B cell (primary cell): Measurements from ENCODE around the gene EZH1. TPM values are rescaled to one million over a fixed set of nuclear protein-coding genes. Genes with fewer than 3 reads are reported as not detected.

Source experiments
- ATAC-seq: fragments of 200-7000 bp; cut with Tn5 transposase; one replicate; pipeline ENCODE4 v1.10.0; 2021; ENCODE audit warnings: low read depth, mild to moderate bottlenecking, moderate number of reproducible peaks, moderate library complexity
- CTCF ChIA-PET: fragments of 350-600 bp; sonication (Branson Sonifier 250); formaldehyde crosslinking; loops from one replicate; lab custom pipeline; 2021; ENCODE audit warnings: antibody characterized with exemption, inconsistent platforms; lab: Charles Lee
- POLR2A ChIA-PET: fragments of 350-600 bp; sonication (Branson Sonifier 250); formaldehyde crosslinking; loops from one replicate; lab custom pipeline; 2021; ENCODE audit warnings: antibody characterized with exemption; lab: Charles Lee
- DNase-seq: peaks from one replicate; pipeline ENCODE4 v3.0.0; 2013
- H2AFZ ChIP-seq: 2 replicates; pipeline ENCODE4 v1.6.1; 2012; ENCODE audit warnings: mild to moderate bottlenecking, low read depth, low read length; ENCODE audit not compliant: insufficient read depth, poor library complexity, severe bottlenecking
- H3K27ac ChIP-seq, 2 donors: 1 replicate in 1 of 2; 2 replicates in 1 of 2; pipeline ENCODE4 v1.5.1; 2012 to 2013; ENCODE audit warnings: low read length in 2 of 2, mild to moderate bottlenecking in 2 of 2, moderate library complexity in 1 of 2
- H3K27me3 ChIP-seq, 4 experiments: fragments of 200-600 bp in 1 of 4; sonication (generic) in 1 of 4; replicated peaks in 1 of 4; 1 replicate in 2 of 4; 2 replicates in 2 of 4; pipeline versions ENCODE4 v1.6.1 to v1.7.0; 2013 to 2016; ENCODE audit warnings: low read length in 3 of 4, mild to moderate bottlenecking in 2 of 4, mixed read lengths in 1 of 4, moderate library complexity in 1 of 4; ENCODE audit not compliant: insufficient read depth in 4 of 4, control insufficient read depth in 3 of 4; ENCODE audit errors: control extremely low read depth in 1 of 4
- H3K36me3 ChIP-seq, 2 experiments: replicated peaks in 1 of 2; 1 replicate in 1 of 2; 2 replicates in 1 of 2; pipeline versions ENCODE4 v1.6.1 to v1.7.1; 2013; ENCODE audit warnings: low read length in 1 of 2; ENCODE audit not compliant: insufficient read depth in 2 of 2, control insufficient read depth in 1 of 2; ENCODE audit errors: control extremely low read depth in 1 of 2, extremely low read depth in 1 of 2
- H3K4me1 ChIP-seq, 2 donors: fragments of 200-600 bp in 1 of 2; sonication (generic) in 1 of 2; 1 replicate in 1 of 2; 2 replicates in 1 of 2; pipeline versions ENCODE4 v1.5.1 to v1.6.1; 2013 to 2017; ENCODE audit warnings: low read length in 2 of 2; ENCODE audit not compliant: control insufficient read depth in 2 of 2, insufficient read depth in 2 of 2
- H3K4me2 ChIP-seq: replicated peaks from 2 replicates; pipeline ENCODE3; 2012; ENCODE audit warnings: mild to moderate bottlenecking, low read depth, low read length; ENCODE audit not compliant: poor library complexity, severe bottlenecking
- H3K4me3 ChIP-seq, 5 experiments: fragments of 200-600 bp in 1 of 5; sonication (generic) in 1 of 5; 1 replicate in 3 of 5; 2 replicates in 2 of 5; pipeline versions ENCODE4 v1.5.1 to v1.7.0; 2011 to 2016; ENCODE audit warnings: low read length in 4 of 5, mild to moderate bottlenecking in 4 of 5, low read depth in 2 of 5, control low read depth in 1 of 5, moderate library complexity in 1 of 5; ENCODE audit not compliant: insufficient read depth in 1 of 5; ENCODE audit errors: control extremely low read depth in 1 of 5, extremely low read depth in 1 of 5
- H3K79me2 ChIP-seq: fragments of 200-600 bp; sonication (generic); one replicate; pipeline ENCODE4 v1.6.0; 2016; ENCODE audit warnings: low read length; ENCODE audit not compliant: control insufficient read depth, insufficient read depth
- H3K9ac ChIP-seq: fragments of 200-600 bp; sonication (generic); 2 replicates; pipeline ENCODE4 v1.6.1; 2017; ENCODE audit warnings: mild to moderate bottlenecking, low read length, moderate library complexity
- H3K9me3 ChIP-seq, 3 donors: one replicate each; pipeline versions ENCODE4 v1.6.1 to v1.7.1; 2013; ENCODE audit warnings: low read length in 2 of 3; ENCODE audit not compliant: control insufficient read depth in 2 of 3, insufficient read depth in 1 of 3; ENCODE audit errors: control extremely low read depth in 1 of 3
- H4K20me1 ChIP-seq: 2 replicates; pipeline ENCODE4 v1.6.0; 2012; ENCODE audit warnings: mild to moderate bottlenecking, low read length; ENCODE audit not compliant: insufficient read depth, control insufficient read depth, poor library complexity, severe bottlenecking
- H3K27ac Mint-ChIP-seq: one replicate; pipeline ENCODE4 v1.8.0; 2021; ENCODE audit warnings: mixed read lengths
- H3K27me3 Mint-ChIP-seq: one replicate; pipeline ENCODE4 v1.8.0; 2021; ENCODE audit warnings: mixed read lengths
- H3K4me1 Mint-ChIP-seq: one replicate; pipeline ENCODE4 v1.8.0; 2021; ENCODE audit warnings: mixed read lengths
- H3K4me3 Mint-ChIP-seq: one replicate; pipeline ENCODE4 v1.8.0; 2021; ENCODE audit warnings: mixed read lengths
- H3K9me3 Mint-ChIP-seq: one replicate; pipeline ENCODE4 v1.8.0; 2022; ENCODE audit warnings: mixed read lengths; ENCODE audit not compliant: insufficient read depth
- EZH2 ChIP-seq: IDR thresholded peaks from 2 replicates; pipeline ENCODE4 v1.6.1; 2012; ENCODE audit warnings: borderline replicate concordance, low read depth, mild to moderate bottlenecking, moderate library complexity, low read length; ENCODE audit not compliant: insufficient read depth, poor library complexity, severe bottlenecking
- WGBS: methylation state at CpG from one replicate; pipeline ENCODE4 v1.1.5; 2013; ENCODE audit warnings: missing lambda C conversion rate; ENCODE audit not compliant: insufficient coverage; 5-methylcytosine and 5-hydroxymethylcytosine counted together
- intact Hi-C: fragments of 100-400 bp; cut with micrococcal nuclease; formaldehyde crosslinking; loops from one replicate; pipeline ENCODE4 v1.10.0; 2022
- polyA plus RNA-seq: library from polyadenylated mRNA; depleted of rRNA; stranded (reverse); fragments of >200 nt; gene quantifications from 2 replicates; pipeline ENCODE4 v1.2.3, GENCODE V29; 2012
- total RNA-seq, 2 donors: library from RNA; stranded (reverse); fragments of 120-200 nt in 1 of 2; gene quantifications; 1 replicate in 1 of 2; 2 replicates in 1 of 2; pipeline versions ENCODE4 v1.2.3 to v1.2.4, GENCODE V29; 2013 to 2022
- TF ChIP-seq, protein P1 (sequence below): fragments of 200-600 bp; IDR thresholded peaks from one replicate; pipeline ENCODE4 v1.8.0; 2022; ENCODE audit warnings: antibody characterized with exemption, mild to moderate bottlenecking

EZH1 gene
- total and polyA plus RNA-seq, 2 donors (not counting 1 experiment from before 2014, with no cell fraction given): 115 to 169 TPM

DNA sequence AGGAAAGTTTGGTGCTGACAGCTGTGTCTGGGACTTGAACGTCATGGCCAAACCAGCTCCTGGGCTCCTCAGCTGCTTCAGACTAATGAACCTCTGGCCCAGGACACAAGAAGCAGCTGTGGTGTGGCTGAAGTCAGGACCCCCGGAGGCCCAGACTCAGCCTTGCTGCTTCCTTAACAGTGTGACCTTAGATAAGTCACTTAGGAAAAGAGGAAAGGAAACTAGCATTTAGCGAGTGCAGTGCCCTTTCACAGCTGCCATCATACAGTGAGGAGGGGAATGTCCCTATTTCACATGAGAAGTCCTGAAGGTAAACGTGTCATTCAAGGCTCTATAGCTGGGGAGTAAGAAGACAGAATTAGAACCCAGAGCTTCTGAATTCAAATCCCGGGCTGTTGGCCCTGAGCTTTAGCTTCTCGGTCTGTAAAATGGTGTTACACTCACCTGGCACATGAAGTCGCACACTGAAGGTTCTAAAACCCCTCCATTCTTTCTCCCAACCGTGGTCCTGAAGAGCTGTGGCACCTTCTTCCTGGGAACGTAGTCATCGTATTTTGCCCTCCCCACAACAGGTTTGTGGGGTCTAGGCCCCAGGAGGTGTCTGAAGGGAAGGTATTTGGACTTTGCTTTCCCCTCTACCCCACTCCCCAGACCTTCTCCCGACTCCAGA, 15.3 kb upstream of the EZH1 start:
- no peaks in the 10 kb centered on the region for H4K20me1 ChIP-seq
- intact Hi-C loops: no loop called here
- POLR2A ChIA-PET: interaction anchor here (0.6 to 1.0 kb wide), 3 partner anchors 76 to 1440 kb away, joined by 3 to 6 read pairs (median 4); partner anchors contain the start of gene ATXN7L3
- H3K4me3 ChIP-seq: no peak overlapping the region
- H3K9ac ChIP-seq: no peak overlapping the region
- H3K4me1 ChIP-seq: peaks cover 19 to 23% of the 10 kb centered on the region in 2 donors
- H3K27me3 Mint-ChIP-seq: peaks cover 48% of the 10 kb centered on the region
- CTCF ChIA-PET: interaction anchor here (1.0 to 4.8 kb wide), 10 partner anchors 8 to 871 kb away, joined by 3 to 60 read pairs (median 4); partner anchors contain the start of genes PSMC3IP and VPS25
- no peaks in the 10 kb centered on the region for H3K36me3 ChIP-seq
- H3K4me3 Mint-ChIP-seq: peak overlapping the region; percentile 85
- TF ChIP-seq EZH2: no peak
- TF ChIP-seq, protein P1, sequence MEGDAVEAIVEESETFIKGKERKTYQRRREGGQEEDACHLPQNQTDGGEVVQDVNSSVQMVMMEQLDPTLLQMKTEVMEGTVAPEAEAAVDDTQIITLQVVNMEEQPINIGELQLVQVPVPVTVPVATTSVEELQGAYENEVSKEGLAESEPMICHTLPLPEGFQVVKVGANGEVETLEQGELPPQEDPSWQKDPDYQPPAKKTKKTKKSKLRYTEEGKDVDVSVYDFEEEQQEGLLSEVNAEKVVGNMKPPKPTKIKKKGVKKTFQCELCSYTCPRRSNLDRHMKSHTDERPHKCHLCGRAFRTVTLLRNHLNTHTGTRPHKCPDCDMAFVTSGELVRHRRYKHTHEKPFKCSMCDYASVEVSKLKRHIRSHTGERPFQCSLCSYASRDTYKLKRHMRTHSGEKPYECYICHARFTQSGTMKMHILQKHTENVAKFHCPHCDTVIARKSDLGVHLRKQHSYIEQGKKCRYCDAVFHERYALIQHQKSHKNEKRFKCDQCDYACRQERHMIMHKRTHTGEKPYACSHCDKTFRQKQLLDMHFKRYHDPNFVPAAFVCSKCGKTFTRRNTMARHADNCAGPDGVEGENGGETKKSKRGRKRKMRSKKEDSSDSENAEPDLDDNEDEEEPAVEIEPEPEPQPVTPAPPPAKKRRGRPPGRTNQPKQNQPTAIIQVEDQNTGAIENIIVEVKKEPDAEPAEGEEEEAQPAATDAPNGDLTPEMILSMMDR: no peak
- H2AFZ ChIP-seq: no peak overlapping the region
- H3K9me3 Mint-ChIP-seq: no peaks in the 10 kb centered on the region
- peak overlapping the region; percentile 93 for H3K4me2 ChIP-seq
- H3K27me3 ChIP-seq: peaks cover 0 to 48% (median 14%) of the 10 kb centered on the region in 4 experiments
- DNase-seq: peak; percentile 76
- peak overlapping the region; percentile 37 for H3K27ac Mint-ChIP-seq
- WGBS: 55% methylated on average over 5 of the region's 11 CpGs
- no peaks in the 10 kb centered on the region for H3K9me3 ChIP-seq
- peaks cover 23% of the 10 kb centered on the region for H3K4me1 Mint-ChIP-seq
- peak; percentile 66 for ATAC-seq
- H3K27ac ChIP-seq: no peak overlapping the region
- no peaks in the 10 kb centered on the region for H3K79me2 ChIP-seq

DNA sequence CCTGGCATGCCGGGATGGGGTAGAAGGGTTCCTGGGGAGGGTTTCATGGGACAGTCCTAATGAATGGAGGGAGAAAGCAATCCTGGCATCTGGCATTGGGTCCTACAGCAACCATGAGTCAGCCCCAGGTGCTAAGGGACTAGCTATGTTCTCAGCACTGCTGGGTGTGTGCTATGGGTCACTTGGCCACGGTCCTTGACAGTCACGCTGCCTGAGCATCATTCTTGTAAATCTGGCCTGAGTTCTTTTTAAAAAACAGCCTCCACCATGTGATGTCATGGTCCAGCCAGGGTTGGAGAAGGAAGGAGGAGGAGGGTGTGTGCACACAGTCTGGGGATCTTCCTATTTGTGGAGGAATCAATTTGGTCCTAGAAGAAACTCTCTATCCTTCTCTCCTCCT, 9.9 kb upstream of the EZH1 start:
- Histone ChIP-seq H3K27me3 (peaks cover 0 to 14% (median 7%) of the 10 kb centered on the region in 4 experiments), H3K79me2 (no peaks in the 10 kb centered on the region), H3K9ac (no peak overlapping the region), H3K9me3 (no peaks in the 10 kb centered on the region), H3K4me1 (peaks cover 2% of the 10 kb centered on the region in 2 donors), H3K4me3 (no peak overlapping the region), H3K36me3 (no peaks in the 10 kb centered on the region), H2AFZ (no peak overlapping the region), H3K27ac (no peak overlapping the region), H3K4me2 (no peak overlapping the region), H4K20me1 (no peaks in the 10 kb centered on the region)
- H3K27ac Mint-ChIP-seq: no peak overlapping the region
- TF ChIP-seq, protein P1: no peak
- TF ChIP-seq EZH2: no peak
- no peak overlapping the region for H3K4me3 Mint-ChIP-seq
- WGBS: 93% methylated on average over 2 of the region's 3 CpGs
- DNase-seq (no peak), ATAC-seq (no peak)
- H3K4me1 Mint-ChIP-seq: peaks cover 2% of the 10 kb centered on the region
- intact Hi-C loops: no loop called here
- no peaks in the 10 kb centered on the region for H3K9me3 Mint-ChIP-seq
- ChIA-PET CTCF (interaction anchor here (1.0 kb wide), 1 partner anchor 9 kb away, joined by 5 read pairs; no protein-coding TSS in a partner anchor), POLR2A (no interaction called here)
- peaks cover 31% of the 10 kb centered on the region for H3K27me3 Mint-ChIP-seq
